WTC11 (cell line): ENCODE results near the gene BRD4. TPM values are rescaled to one million over a fixed set of nuclear protein-coding genes. Genes with fewer than 3 reads are reported as not detected.

Experiments used
- ATAC-seq: fragments of 200-7000 bp; cut with Tn5 transposase; 2 replicates; pipeline ENCODE4 v1.10.0; 2021; ENCODE audit warnings: mild to moderate bottlenecking, moderate library complexity
- CTCF ChIA-PET: fragments of 300-600 bp; sonication (Branson Sonifier 250); formaldehyde crosslinking; loops from one replicate; lab custom pipeline; 2021; ENCODE audit warnings: antibody characterized with exemption; lab: Charles Lee
- POLR2A ChIA-PET: fragments of 350-600 bp; sonication (Branson Sonifier 250); formaldehyde crosslinking; loops from one replicate; lab custom pipeline; 2021; ENCODE audit warnings: antibody characterized with exemption; lab: Charles Lee
- DNase-seq: peaks from one replicate; pipeline ENCODE4 v3.0.0; 2021; ENCODE audit warnings: low spot score
- H3K27ac Mint-ChIP-seq: 2 replicates; pipeline ENCODE4 v1.8.0; 2021; ENCODE audit warnings: mixed read lengths
- H3K27me3 Mint-ChIP-seq: 2 replicates; pipeline ENCODE4 v1.8.0; 2021; ENCODE audit warnings: low read depth, mild to moderate bottlenecking, moderate library complexity, mixed read lengths
- H3K36me3 Mint-ChIP-seq: 2 replicates; pipeline ENCODE4 v1.8.0; 2021; ENCODE audit warnings: mixed read lengths
- H3K4me1 Mint-ChIP-seq: 2 replicates; pipeline ENCODE4 v1.8.0; 2022; ENCODE audit warnings: mixed read lengths
- H3K4me3 Mint-ChIP-seq: 2 replicates; pipeline ENCODE4 v1.8.0; 2021; ENCODE audit warnings: mild to moderate bottlenecking, moderate library complexity, mixed read lengths
- H3K9me3 Mint-ChIP-seq: 2 replicates; pipeline ENCODE4 v1.8.0; 2021; ENCODE audit warnings: mixed read lengths
- ATF1 ChIP-seq: sonication (generic); formaldehyde crosslinking; IDR thresholded peaks from 2 replicates; pipeline ENCODE4 v1.8.1; 2023; ENCODE audit warnings: mild to moderate bottlenecking, moderate library complexity, missing genetic modification reagents
- ATF3 ChIP-seq: sonication (generic); formaldehyde crosslinking; conservative IDR thresholded peaks from 2 replicates; pipeline ENCODE4 v1.8.1; 2022; ENCODE audit warnings: mild to moderate bottlenecking, missing genetic modification reagents
- CREM ChIP-seq: sonication (generic); formaldehyde crosslinking; IDR thresholded peaks from 2 replicates; pipeline ENCODE4 v1.8.1; 2022; ENCODE audit warnings: mild to moderate bottlenecking, missing genetic modification reagents, moderate library complexity
- E2F1 ChIP-seq: sonication (generic); formaldehyde crosslinking; IDR thresholded peaks from 2 replicates; pipeline ENCODE4 v1.8.0; 2022; ENCODE audit warnings: mild to moderate bottlenecking, missing genetic modification reagents
- ELF4 ChIP-seq: sonication (generic); formaldehyde crosslinking; IDR thresholded peaks from 2 replicates; pipeline ENCODE4 v1.8.1; 2022; ENCODE audit warnings: low read depth, mild to moderate bottlenecking, moderate library complexity, missing genetic modification reagents
- EMX1 ChIP-seq: fragments of 250-450 bp; sonication (Bioruptor Pico); IDR thresholded peaks from 2 replicates; pipeline ENCODE4 v1.8.0; 2021; ENCODE audit warnings: mild to moderate bottlenecking
- ETV6 ChIP-seq: sonication (generic); formaldehyde crosslinking; IDR thresholded peaks from 2 replicates; pipeline ENCODE4 v1.8.1; 2022; ENCODE audit warnings: mild to moderate bottlenecking, missing genetic modification reagents
- FOXK1 ChIP-seq: sonication (generic); formaldehyde crosslinking; IDR thresholded peaks from 2 replicates; pipeline ENCODE4 v1.8.0; 2022; ENCODE audit warnings: mild to moderate bottlenecking, moderate library complexity, missing genetic modification reagents
- GTF2I ChIP-seq: fragments of 250-450 bp; sonication (Bioruptor Pico); conservative IDR thresholded peaks from 2 replicates; pipeline ENCODE4 v1.4.0; 2021; ENCODE audit warnings: mild to moderate bottlenecking
- KAT7 ChIP-seq: sonication (generic); formaldehyde crosslinking; IDR thresholded peaks from 2 replicates; pipeline ENCODE4 v1.8.1; 2023; ENCODE audit warnings: missing genetic modification reagents, mild to moderate bottlenecking, borderline replicate concordance
- NFATC4 ChIP-seq: fragments of 250-450 bp; sonication (Bioruptor Pico); IDR thresholded peaks from 2 replicates; pipeline ENCODE4 v1.9.0; 2021; ENCODE audit warnings: mild to moderate bottlenecking
- NFE2L1 ChIP-seq: sonication (generic); formaldehyde crosslinking; IDR thresholded peaks from 2 replicates; pipeline ENCODE4 v1.8.1; 2023; ENCODE audit warnings: missing genetic modification reagents
- SP1 ChIP-seq: sonication (generic); formaldehyde crosslinking; conservative IDR thresholded peaks from 2 replicates; pipeline ENCODE4 v1.8.1; 2022; ENCODE audit warnings: missing genetic modification reagents
- TEAD4 ChIP-seq: sonication (generic); formaldehyde crosslinking; IDR thresholded peaks from 2 replicates; pipeline ENCODE4 v1.8.0; 2022; ENCODE audit warnings: mild to moderate bottlenecking, missing genetic modification reagents
- USF2 ChIP-seq: sonication (generic); formaldehyde crosslinking; IDR thresholded peaks from 2 replicates; pipeline ENCODE4 v1.8.1; 2023; ENCODE audit warnings: mild to moderate bottlenecking, missing genetic modification reagents, moderate library complexity
- ZBTB21 ChIP-seq: sonication (generic); formaldehyde crosslinking; IDR thresholded peaks from 2 replicates; pipeline ENCODE4 v1.8.1; 2023; ENCODE audit warnings: mild to moderate bottlenecking, missing genetic modification reagents, borderline replicate concordance
- ZNF219 ChIP-seq: sonication (generic); formaldehyde crosslinking; IDR thresholded peaks from 2 replicates; pipeline ENCODE4 v1.8.0; 2023; ENCODE audit warnings: missing genetic modification reagents, mild to moderate bottlenecking, borderline replicate concordance
- ZNF232 ChIP-seq: sonication (generic); formaldehyde crosslinking; IDR thresholded peaks from 2 replicates; pipeline ENCODE4 v1.8.0; 2022; ENCODE audit warnings: mild to moderate bottlenecking, missing genetic modification reagents
- ZNF263 ChIP-seq: sonication (generic); formaldehyde crosslinking; IDR thresholded peaks from 2 replicates; pipeline ENCODE4 v1.8.1; 2022; ENCODE audit warnings: low read depth, mild to moderate bottlenecking, moderate library complexity, missing genetic modification reagents
- ZNF416 ChIP-seq: fragments of 250-450 bp; sonication (Bioruptor Pico); IDR thresholded peaks from 2 replicates; pipeline ENCODE4 v1.9.0; 2021; ENCODE audit warnings: mild to moderate bottlenecking, inconsistent platforms
- ZNF532 ChIP-seq: fragments of 250-450 bp; sonication (Bioruptor Pico); IDR thresholded peaks from 2 replicates; pipeline ENCODE4 v1.9.0; 2021; ENCODE audit warnings: mild to moderate bottlenecking, borderline replicate concordance
- total RNA-seq: library from RNA; stranded (reverse); gene quantifications from 3 replicates; pipeline ENCODE4 v1.2.3, GENCODE V29; 2021
- TF ChIP-seq, protein P1 (sequence below): fragments of 200-600 bp; IDR thresholded peaks from 2 replicates; pipeline ENCODE4 v1.8.0; 2022; ENCODE audit warnings: antibody characterized with exemption

BRD4 gene
- total RNA-seq, 1 experiment from 2014 or later = 128 TPM

- TF ChIP-seq ZNF532 (CRISPR knock-in tag) (no peak), GTF2I (CRISPR knock-in tag) (no peak), CREM (no peak), ZNF263 (CRISPR knock-in tag) (no peak), SP1 (CRISPR knock-in tag) (no peak), ZNF232 (CRISPR knock-in tag) (no peak), TEAD4 (CRISPR knock-in tag) (no peak), EMX1 (CRISPR knock-in tag) (no peak)
Observed at GRCh38 chr19:15374796-15375440, 42.6 kb upstream of the BRD4 start (continued).

DNA sequence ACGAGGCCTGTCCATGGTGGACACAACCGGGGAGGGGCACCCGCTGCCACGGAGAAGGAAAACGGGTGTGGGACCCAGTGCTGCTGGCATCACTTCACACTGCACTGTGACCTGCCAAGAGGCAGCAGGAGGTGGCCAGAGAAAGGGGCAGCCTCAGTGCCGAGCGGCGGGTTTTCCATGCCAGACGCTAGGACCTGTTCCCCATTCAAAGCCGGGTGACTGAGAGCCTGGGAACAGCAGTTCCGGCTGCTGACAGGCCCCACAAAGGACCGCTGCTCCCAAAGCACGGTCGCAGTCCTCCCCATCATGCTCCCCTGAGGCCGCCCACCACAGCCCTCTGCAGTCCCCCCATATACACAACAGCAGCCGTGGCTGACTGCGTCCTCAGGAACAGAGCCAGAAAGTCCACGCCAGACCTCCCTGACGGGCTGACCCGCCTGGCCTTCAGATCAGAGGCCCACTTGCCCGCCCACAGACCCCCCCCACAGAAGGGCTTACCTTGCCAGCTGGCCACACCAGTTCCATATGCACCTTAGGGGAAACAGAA, 41.8 kb upstream of the BRD4 start:
- ChIA-PET CTCF (no interaction called here), POLR2A (no interaction called here)
- Mint-ChIP-seq H3K27me3 (no peaks in the 10 kb centered on the region), H3K4me1 (peaks cover 15% of the 10 kb centered on the region), H3K27ac (no peak overlapping the region; the same call in 1 of the 2 replicates), H3K36me3 (peaks cover 34% of the 10 kb centered on the region), H3K9me3 (no peaks in the 10 kb centered on the region), H3K4me3 (no peak overlapping the region)
- no peak for ATAC-seq
- DNase-seq = no peak
- no peak for TF ChIP-seq ZNF532 (CRISPR knock-in tag)
- no peak for TF ChIP-seq USF2 (CRISPR knock-in tag)
- TF ChIP-seq ZNF219 = no peak
- no peak for TF ChIP-seq E2F1 (CRISPR knock-in tag)
- no peak for TF ChIP-seq FOXK1
- TF ChIP-seq NFE2L1 (CRISPR knock-in tag) = no peak
- no peak for TF ChIP-seq ATF3 (CRISPR knock-in tag)
- no peak for TF ChIP-seq ZNF416 (CRISPR knock-in tag)
- no peak for TF ChIP-seq ZNF232 (CRISPR knock-in tag)
- no peak for TF ChIP-seq ELF4 (CRISPR knock-in tag)
- TF ChIP-seq NFATC4 (CRISPR knock-in tag) = no peak
- TF ChIP-seq, protein P1, sequence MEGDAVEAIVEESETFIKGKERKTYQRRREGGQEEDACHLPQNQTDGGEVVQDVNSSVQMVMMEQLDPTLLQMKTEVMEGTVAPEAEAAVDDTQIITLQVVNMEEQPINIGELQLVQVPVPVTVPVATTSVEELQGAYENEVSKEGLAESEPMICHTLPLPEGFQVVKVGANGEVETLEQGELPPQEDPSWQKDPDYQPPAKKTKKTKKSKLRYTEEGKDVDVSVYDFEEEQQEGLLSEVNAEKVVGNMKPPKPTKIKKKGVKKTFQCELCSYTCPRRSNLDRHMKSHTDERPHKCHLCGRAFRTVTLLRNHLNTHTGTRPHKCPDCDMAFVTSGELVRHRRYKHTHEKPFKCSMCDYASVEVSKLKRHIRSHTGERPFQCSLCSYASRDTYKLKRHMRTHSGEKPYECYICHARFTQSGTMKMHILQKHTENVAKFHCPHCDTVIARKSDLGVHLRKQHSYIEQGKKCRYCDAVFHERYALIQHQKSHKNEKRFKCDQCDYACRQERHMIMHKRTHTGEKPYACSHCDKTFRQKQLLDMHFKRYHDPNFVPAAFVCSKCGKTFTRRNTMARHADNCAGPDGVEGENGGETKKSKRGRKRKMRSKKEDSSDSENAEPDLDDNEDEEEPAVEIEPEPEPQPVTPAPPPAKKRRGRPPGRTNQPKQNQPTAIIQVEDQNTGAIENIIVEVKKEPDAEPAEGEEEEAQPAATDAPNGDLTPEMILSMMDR = no peak
- TF ChIP-seq ATF1 (CRISPR knock-in tag) = no peak
- no peak for TF ChIP-seq ZBTB21
- TF ChIP-seq ETV6 (CRISPR knock-in tag) = no peak
- no peak for TF ChIP-seq KAT7 (CRISPR knock-in tag)
- no peak for TF ChIP-seq CREM
- TF ChIP-seq EMX1 (CRISPR knock-in tag) = no peak
